Activated CD4-positive, alpha-beta T cell treated with anti-CD3 and anti-CD28 coated beads, Interleukin-10, Interleukin-2, amounts not matched to agents 100 ng/mL and 50 ng/mL, durations not matched to agents 16 hours and 8 hours (primary cell): ENCODE results near the gene FAM53A.
A peak's percentile ranks its signal among the peaks of the same experiment; 100 is the strongest.
"Not testable (repeated sequence)": the region's sequence is repeated elsewhere in the genome, so short reads cannot be mapped to it uniquely, and the experiment has no call there.

Experiments used
- DNase-seq: peaks from one replicate; pipeline ENCODE4 v3.0.0-alpha.2; 2020

FAM53A gene

GRCh38 chr4:1716065-1716945 lies 32.2 kb upstream of the FAM53A start:
- no peak for DNase-seq

DNA sequence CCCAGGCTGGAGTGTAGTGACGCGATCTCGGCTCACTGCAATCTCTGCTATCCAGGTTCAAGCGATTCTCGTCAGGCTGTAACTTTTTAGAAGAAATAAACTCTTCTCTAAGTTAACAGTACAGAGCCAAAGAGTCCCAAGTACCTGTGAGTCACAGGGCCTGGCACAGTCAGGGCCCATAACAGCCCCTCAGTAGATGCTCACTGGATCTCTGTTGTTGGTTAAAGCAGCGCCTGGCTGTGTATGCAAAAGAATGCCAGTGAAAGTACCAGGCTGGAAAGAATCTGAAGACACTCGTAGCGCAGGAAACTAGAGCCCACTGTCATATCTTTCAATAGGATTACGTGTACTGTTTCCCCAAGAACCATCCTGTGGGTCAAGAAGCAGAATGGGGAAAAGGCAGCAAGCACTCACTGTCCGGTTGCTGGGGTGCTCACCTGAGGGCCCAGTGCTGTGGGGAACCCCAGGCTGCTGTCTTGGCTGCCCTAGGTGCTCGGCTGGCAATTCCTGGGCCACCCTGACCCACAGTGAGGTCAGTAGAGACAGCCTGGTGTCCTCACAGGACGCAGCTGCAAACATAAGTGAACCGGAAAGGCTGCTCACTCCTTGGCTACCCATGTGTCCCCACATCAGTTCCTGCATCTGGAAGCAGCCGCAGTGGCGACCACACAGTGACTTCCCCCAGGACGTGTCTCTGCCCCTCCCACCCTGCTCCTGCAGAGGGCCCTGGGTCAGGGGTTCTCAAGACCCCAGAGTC lies 31.1 kb upstream of the FAM53A start:
- no peak for DNase-seq

GRCh38 chr4:1714303-1715001 lies 30.3 kb upstream of the FAM53A start:
- DNase-seq = no peak

GRCh38 chr4:1713003-1713851 lies 29.1 kb upstream of the FAM53A start:
- DNase-seq = no peak

DNA sequence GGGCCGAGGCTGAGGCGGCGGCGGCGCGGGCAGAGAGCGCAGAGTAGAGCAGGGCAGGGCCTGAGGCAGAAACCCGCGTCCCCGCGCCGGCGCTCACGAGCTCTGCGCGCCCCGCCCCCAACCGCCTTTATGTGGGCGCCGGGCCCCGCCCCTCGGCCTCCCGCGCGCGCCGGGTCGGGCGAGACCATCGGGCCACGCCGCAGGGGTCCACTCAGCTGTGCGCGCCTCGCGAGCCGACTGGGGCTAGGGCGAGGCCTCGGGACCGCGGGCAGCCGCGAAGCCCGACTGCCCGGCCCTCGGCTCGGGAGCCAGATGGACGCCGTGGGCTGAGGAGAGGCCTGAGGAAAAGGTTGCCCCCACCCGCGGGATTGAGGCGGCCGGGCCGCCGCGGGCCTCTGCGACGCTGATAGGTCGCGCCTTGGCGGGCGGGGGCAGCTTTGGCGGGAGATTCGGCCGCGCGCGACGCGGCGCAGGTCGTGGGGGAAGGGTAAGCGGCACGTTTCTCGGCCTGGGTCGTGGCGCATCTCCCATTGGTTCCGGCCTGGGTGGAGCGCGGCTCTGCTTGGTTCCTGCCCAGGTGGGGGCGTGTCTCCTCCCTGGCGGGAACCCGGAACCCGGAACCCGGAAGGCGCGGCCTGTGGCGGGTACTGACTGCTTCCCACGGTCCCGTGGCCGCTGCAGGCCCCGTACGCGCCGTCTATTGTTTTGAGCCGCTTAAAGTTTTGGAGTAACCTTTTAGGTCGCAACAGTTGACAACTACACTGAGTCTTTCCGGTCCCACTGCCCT lies 28.3 kb upstream of the FAM53A start, which contains the start of gene SLBP:
Gene SLBP (minus strand): TSS at position 104 of the 787 bp plus-strand sequence. CDS start 131 bp downstream, outside the sequence.
- peak; percentile 99 for DNase-seq

DNA sequence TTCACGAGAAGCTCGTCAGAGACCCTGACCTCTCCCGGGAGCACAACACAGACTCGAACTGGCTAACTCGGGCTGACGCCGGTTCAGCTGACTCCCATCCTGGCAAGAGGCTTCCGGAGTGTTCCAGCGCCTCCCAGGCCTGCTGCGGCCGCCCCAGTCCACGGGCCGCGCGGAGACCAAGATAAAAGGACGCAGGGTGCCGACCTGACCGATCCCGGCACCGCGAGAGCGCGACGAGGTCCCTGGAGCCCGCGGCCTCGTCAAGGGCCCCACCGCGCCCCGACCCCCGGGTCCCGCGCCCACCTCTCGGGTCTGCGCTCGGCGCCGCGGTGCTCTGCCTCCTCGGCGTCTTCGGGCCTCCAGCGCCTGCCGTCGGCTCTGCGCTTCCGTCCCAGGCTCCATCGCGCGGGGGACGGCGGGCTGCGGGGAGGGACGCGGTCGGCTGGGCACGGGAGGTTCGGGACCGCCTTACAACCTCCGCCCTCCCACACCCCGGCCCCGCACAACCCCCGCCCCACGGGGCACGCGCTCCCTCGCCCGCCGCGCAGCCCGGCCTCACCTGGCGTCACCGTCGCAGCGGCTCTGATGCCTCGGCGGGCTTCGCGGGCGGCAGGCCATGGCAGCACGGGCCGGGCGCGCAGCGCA lies 27.6 kb upstream of the FAM53A start:
- DNase-seq = peak; percentile 56

GRCh38 chr4:1711055-1711570 lies 27.0 kb upstream of the FAM53A start:
- DNase-seq = no peak

DNA sequence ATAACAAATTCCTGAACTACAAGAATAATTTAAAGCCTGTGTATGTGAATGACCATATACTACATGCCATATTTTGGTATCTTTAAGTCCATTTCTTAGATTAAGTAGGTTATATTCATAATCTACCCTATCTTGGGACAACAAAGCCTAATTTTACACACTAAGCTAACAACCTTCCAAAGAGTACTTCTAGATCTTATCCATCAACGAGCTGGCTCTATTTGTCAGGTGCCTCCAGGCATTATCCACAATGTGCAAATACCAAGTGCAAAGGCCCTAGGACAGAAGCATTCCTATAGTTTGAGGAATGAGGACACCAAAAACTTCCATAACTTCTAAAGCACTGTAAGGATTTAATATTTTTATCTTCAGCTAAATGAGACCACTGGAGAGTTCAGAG lies 24.5 kb upstream of the FAM53A start:
- DNase-seq = no peak

DNA sequence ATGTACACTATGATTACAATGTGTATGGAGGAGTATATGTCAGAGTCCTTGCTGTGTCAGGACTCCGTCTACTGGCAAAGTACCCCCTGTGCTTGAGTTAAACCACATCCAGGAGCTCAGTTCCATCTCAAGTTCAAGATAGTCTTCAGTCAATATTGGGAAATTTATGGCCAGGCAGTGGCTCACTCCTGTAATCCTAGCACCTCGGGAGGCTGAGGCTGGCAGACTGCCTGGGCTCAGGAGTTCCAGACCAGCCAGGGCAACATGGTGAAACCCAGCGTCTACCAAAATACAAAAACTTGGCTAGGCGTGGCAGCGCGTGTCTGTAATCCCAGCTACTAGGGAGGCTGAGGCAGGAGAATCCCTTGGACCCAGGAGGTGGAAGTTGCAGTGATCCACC lies 22.2 kb upstream of the FAM53A start:
- no peak for DNase-seq

GRCh38 chr4:1705732-1706131 lies 21.6 kb upstream of the FAM53A start:
- no peak for DNase-seq

GRCh38 chr4:1703867-1704266 lies 19.8 kb upstream of the FAM53A start:
- DNase-seq = no peak

DNA sequence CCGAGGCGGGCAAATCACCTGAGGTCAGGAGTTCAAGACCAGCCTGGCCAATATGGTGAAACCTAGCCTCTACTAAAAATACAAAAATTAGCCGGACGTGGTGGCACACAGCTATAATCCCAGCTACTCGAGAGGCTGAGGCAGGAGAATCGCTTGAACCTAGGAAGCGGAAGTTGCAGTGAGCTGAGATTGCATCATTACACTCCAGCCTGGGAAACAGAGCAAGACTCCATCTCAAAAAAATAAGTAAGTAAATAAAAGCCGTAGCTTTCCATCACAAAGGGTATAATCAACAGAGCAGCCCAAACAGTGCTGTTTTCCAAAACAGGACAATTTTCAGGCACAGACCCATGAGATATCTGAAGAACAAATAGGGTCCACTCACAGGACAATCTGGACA lies 17.6 kb upstream of the FAM53A start:
- not testable (repeated sequence) for DNase-seq

- no peak for DNase-seq
Observed at GRCh38 chr4:1695913-1696312, 11.8 kb upstream of the FAM53A start.

- peak; percentile 82 for DNase-seq
Observed at GRCh38 chr4:1693131-1693896, 9.2 kb upstream of the FAM53A start.

DNA sequence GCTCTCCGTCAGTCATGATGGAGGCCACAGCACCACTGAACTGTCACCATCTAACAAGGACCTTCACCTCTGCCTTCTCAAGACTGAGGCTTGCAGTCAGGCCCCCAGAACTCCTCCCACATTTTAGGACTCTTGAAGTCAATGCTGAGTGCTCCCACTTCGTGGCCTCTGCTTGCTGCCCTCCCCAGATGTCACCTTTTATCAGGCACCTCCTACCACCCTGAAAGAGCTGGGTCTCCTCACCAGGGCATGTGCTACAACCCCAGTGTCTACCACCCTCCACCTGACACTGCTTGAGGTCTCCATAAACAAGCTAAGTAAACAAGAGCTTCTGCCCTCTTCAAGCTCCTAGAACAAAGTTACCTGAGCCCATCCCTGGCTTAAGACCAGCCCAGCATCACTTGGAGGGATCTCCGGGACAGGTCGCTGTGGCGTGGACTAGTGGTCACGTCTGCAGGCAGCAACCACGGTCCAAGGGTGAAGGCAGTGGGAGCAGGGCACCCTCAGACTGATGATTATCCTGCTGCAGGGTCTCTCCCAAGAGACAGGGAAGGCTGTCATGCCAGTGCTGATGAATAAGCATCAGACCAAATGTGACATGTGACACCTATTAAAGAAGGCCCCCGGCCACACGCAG lies 7.7 kb upstream of the FAM53A start:
- no peak for DNase-seq

DNA sequence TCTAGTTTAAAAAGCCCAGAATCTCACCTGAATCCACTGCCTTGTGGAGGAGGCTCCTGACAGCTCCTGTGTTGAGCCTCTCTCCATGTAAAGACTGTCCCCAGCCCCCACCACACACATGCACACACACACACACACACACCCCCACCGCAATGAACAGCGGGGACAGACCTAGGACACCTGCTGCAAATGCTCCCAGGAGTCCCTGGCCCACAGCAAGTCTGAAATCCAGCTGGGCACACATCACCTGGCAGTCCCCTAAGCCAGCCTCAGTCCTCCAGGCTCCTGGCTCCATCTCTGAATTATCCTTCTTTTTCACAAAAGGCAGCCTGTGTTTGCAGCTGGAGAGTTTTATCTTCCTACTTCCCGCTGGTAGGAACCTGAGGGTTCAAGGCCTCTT lies 6.6 kb upstream of the FAM53A start:
- DNase-seq = no peak

- DNase-seq = no peak
Observed at GRCh38 chr4:1686440-1687036, 2.4 kb upstream of the FAM53A start.

DNA sequence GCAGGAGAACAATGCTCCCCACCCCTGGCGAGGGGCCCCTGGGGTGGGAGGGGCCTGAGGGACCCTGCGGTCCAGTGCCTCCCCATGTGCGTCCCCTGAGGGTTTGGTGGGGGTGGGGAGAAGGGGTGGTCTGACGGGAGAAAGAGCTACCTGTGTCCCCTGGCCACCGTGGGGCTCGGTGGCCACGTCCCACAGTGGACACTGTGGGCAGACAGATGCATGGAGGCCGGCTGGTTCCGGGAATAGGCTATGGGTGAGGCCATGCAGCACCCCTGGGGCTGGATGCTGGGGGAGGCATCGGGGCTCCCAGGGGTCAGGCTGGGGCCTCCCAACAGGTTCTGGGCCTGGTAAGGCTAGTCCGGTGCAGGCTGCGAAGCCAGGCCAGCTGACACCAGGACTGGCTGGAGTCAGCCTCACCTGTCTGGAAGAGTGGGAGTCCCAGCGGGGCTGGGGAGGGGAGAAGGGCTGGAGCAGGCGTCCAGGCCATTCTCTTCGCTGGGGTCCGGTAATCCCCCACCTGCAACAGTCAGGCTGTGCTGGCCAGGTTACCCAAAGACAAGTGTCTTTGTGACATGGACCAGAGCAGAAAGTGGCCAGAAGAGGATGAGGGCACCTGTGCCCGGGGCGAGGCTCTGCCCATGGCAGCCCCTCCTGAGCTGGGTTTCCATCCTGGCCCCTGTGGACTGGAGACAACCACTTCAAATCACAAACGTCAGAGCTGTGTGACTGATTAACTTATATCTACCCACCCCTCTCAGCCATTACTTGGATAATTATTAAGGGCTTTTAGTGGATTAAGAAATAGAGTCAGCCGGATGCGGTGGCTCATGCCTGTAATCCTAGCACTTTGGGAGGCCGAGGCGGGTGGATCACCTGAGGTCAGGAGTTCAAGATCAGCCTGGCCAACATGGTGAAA lies 1.4 kb upstream of the FAM53A start:
- no peak for DNase-seq
